ENCODE results near the gene POLR3E. TPM values are rescaled to one million over a fixed set of nuclear protein-coding genes. Genes with fewer than 3 reads are reported as not detected.
A peak's percentile ranks its signal among the peaks of the same experiment; 100 is the strongest.

Gene POLR3E, protein sequence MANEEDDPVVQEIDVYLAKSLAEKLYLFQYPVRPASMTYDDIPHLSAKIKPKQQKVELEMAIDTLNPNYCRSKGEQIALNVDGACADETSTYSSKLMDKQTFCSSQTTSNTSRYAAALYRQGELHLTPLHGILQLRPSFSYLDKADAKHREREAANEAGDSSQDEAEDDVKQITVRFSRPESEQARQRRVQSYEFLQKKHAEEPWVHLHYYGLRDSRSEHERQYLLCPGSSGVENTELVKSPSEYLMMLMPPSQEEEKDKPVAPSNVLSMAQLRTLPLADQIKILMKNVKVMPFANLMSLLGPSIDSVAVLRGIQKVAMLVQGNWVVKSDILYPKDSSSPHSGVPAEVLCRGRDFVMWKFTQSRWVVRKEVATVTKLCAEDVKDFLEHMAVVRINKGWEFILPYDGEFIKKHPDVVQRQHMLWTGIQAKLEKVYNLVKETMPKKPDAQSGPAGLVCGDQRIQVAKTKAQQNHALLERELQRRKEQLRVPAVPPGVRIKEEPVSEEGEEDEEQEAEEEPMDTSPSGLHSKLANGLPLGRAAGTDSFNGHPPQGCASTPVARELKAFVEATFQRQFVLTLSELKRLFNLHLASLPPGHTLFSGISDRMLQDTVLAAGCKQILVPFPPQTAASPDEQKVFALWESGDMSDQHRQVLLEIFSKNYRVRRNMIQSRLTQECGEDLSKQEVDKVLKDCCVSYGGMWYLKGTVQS
- 62.8 and 67.5 TPM in 2 replicates for total RNA-seq (2014; rRNA removed; shearing (Covaris generic))
- 197 and 211 TPM in 2 replicates for polyA plus RNA-seq (2014; cell fraction: nucleus; rRNA removed)

DNA sequence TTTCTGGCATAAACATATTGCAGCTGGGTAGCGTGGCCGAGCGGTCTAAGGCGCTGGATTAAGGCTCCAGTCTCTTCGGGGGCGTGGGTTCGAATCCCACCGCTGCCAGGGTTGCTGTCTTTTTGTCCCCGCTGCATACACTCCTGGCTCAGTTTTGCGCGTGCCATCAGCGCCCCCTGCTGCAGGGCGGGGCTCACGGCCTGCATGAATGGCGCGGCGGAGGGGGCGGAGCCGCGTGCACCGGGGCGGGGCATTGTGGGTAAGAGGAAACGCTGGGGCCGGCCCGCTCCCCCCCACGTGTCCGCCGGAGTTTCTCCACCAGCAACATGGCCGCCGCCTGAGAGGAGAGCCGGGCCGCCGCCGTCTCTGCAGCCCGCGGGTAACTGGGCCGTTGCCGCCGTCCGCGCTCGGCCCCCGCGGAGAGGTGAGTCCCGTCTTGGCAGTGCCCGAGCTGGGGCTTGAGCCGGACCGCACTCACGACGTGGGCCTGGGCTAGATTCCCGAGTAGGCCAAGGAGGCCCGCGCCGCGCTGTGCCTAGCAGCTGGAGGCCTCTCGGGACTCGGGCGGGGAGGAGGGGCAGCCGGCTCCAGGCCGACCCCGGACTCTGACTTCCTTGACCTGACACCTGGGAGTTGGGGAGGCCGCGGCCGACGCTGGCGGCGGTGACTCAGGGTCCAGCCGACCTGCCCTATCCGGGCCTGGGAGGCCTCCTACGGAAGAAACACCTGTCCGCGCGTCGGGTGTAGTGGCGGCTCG lies at the start of gene POLR3E:
Gene POLR3E (plus strand): TSS at position 296 of the 757 bp plus-strand sequence. CDS start 5,560 bp downstream, outside the sequence.
- peak; percentile 98 for DNase-seq (ENCODE audit: extremely low read depth, low read depth)

DNA sequence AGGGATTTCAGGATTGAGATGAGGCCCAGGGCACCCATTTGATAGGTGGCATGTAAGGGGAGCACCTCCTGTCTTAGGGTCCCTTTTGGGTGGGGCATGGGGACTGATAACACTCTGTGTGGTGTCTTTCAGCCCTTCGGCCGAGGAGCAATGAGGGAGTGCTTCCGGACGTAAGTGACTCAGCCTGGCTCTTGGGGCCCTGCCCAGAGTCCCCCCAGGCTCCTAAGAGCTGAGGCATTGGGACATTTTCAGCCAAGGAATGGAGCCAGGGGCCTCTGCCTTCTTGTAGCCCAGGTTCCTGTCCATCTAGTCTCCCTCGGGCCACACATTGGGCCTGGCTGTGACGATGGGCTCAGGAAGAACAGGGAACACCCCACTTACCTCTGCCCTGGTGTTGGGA lies 46.7 kb upstream of the POLR3E start:
- DNase-seq (ENCODE audit: extremely low read depth, low read depth) = no peak

DNA sequence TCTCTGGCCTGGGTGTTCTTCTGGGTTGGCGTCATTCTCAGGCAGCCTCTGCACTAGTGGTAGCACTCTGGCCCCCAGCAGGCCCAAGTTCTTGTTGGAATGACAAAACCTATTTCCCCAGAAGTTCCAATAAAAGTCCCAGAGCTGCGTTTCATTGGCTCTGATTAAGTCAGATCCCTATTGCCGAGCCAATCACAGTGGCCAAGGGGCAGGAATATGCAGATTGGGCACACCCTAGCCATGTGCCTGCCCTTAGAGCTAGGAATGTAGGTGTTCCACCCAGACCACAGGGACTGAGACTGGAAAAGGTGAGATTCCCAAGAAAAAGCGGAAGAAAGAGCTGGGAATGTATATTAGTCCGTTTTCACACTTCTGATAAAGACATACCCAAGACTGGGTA lies 44.9 kb upstream of the POLR3E start:
- no peak for DNase-seq (ENCODE audit: extremely low read depth, low read depth)

DNA sequence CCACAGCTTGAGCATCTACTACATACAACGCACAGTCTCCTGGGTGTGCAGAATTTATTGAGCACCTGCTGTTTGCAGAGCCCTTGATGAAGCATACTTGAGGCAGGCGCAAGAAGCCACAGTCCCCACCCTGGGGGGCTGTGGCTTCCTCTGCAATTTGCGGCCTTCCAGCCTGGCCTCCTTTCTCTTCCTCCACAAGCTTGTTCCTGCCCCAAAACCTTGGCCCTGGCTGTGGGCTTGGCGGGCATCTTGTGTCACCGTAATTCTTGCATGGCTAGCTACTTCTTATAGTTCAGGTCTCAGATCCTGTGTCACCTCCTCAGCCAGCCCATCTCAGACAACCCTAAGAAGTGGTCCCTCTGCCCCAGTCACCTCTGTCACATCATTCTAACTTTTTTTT lies 43.9 kb upstream of the POLR3E start:
- DNase-seq (ENCODE audit: extremely low read depth, low read depth) = no peak

DNA sequence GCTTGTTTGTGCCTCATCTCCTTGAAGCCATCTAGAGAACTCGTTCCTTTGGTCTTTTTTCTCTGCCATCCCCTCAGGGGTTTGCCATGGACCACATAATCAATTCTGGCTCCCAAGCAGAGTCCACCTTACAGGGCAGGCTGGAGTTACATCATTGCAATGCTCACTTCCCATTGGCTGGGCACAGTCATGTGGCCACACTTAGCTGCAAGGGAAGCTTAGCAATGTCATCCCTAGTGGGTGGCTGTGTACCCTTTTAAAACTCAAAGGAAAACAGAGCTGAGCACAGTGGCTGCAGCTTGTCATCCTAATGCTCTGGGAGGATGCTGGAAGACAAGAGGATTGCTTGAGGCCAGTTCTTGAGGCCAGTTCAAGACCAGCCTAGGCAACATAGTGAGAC lies 41.9 kb upstream of the POLR3E start:
- no peak for DNase-seq (ENCODE audit: extremely low read depth, low read depth)

DNA sequence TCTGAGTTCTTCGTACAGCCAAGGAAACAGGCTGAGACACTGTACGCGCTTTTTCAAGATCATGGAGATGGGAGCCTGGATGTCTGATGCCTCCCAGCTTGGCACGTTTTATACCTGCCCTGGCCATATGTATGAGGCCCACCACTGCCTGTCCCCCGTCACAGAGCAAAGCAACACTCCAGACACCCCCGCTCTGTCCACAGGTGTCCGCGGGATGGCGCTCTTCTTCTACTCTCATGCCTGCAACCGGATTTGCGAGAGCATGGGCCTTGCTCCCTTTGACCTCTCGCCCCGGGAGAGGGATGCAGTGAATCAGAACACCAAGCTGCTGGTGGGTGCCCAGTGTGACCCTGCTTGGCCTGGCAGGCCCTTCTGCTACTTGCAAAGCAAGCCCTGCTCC lies 39.8 kb upstream of the POLR3E start:
- no peak for DNase-seq (ENCODE audit: extremely low read depth, low read depth)

DNA sequence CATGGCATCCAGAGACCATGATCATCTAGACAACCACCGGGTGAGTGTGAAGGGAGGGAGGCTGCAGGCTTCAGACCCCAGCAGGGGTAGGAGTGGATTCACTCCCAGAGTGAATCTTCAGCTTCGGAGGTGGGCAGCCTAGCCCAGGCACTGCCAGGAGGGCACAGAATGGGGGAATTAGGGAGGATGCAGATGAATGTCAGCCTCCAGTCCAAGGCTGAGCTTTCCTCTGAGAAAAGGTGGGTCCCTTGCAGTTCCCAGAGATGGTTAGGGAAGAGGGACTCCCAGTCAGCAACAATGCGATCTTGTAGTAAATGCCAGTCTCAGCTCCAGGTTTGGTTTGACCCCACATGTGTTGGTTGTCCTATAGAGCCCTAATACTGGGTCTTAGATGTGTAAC lies 36.7 kb upstream of the POLR3E start:
- DNase-seq (ENCODE audit: extremely low read depth, low read depth) = no peak

DNA sequence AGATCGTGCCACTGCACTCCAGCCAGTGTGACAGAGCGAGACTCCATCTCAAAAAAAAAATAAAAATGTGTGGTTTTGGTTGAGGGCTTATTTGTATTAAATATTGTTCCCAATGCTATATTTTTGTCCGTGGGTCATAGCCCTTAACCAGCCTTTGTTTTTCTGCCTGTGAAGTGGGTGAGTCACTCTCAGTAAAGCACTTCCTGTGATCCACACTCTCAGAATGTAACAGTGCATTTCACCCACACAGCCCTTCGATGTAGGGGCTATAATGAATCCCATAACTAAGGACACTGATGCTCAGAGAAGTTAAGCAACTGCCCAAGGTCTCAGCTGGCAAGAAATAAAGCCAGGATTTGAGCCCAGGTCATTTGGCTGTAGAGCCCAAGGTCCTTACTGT lies 34.7 kb upstream of the POLR3E start:
- no peak for DNase-seq (ENCODE audit: extremely low read depth, low read depth)

DNA sequence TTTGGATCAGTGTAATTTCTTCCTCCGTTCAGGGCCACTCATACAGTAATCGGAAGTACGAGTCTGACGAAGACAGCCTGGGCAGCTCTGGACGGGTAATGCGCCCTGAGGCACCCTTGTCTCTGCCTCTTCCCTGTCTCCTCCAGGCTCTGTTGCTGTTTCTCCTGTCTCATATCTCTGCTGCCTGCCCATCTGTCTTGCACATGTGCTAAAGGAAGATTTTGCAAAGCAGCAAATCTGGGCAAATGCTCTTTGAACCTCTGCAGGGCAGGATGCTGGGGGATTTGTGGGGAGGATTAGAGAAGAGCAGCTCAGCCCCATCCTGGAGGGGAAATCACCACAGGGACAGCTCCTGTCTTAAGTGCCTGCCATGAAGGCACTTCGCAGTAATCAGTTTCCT lies 32.4 kb upstream of the POLR3E start:
- no peak for DNase-seq (ENCODE audit: extremely low read depth, low read depth)

DNA sequence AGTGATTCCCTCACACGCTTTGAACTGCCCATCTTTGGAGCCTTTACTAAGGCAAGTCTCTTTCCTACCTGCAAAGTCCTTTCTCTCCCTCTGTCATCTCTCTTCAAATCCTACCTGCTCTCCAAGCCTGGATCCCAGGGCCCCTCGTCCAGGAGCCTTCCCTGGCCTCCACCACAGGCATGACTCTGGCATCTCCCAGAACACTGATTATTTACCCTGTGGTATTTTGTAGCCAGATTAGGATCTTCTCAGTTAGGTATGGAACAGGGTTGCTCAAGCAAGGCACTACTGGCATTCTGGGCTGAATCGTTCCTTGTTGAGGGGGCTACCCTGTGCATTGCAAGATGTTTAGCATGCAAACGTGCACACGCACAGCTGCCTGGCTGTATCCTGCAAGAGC lies 31.9 kb upstream of the POLR3E start:
- no peak for DNase-seq (ENCODE audit: extremely low read depth, low read depth)

DNA sequence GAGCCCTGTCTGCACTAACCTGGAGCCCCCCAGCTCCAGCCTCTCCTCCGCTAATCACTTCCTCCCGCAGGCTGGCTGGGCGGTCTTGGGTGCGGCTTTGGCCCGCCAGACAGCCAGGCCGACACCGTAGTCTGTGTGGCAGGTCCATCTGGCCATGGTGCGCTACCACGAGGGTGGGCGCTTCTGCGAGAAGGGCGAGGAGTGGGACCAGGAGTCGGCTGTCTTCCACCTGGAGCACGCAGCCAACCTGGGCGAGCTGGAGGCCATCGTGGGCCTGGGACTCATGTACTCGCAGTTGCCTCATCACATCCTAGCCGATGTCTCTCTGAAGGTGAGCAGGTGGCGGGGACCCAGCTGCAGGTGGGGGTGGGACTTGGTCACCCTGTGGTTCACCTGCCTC lies 30.7 kb upstream of the POLR3E start:
- DNase-seq (ENCODE audit: extremely low read depth, low read depth) = no peak

DNA sequence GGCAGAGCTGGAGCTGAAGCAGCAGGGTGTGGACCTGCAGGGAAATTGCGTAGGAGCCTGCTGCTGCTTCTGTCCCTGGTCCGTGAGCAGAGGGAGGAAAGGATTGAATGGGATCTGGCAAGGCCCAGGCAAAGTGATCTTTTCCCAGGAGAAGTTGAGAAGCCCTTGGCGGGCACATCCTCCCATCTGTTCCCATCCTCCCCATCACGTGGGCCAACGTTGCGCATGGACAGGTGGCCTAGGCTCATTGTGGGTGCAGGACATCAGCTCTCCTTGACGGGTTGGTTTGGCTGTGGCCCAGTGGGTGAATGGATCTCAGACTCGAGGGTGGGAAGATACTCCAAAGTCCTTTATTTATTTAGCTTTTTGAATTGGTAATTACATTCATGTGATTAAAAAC lies 29.4 kb upstream of the POLR3E start:
- DNase-seq (ENCODE audit: extremely low read depth, low read depth) = no peak

DNA sequence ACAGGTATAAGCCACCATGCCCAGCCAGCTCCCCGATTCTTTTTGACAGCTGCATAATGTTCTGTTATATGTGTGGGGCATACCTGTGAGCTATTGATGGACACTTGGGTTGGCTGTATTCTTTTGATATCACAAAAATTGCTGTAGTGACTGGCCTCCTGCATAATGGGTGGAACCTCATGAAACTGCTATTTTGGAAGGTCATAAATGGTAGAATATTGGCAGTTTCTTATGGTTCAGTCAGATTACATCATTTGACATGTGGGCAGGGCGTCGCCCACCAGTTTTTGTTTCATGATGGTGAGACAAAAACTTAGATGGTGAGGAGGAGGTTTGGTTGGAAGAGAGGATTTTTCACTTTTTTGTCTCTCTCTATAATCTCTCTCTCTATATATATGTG lies 26.7 kb upstream of the POLR3E start:
- no peak for DNase-seq (ENCODE audit: extremely low read depth, low read depth)

DNA sequence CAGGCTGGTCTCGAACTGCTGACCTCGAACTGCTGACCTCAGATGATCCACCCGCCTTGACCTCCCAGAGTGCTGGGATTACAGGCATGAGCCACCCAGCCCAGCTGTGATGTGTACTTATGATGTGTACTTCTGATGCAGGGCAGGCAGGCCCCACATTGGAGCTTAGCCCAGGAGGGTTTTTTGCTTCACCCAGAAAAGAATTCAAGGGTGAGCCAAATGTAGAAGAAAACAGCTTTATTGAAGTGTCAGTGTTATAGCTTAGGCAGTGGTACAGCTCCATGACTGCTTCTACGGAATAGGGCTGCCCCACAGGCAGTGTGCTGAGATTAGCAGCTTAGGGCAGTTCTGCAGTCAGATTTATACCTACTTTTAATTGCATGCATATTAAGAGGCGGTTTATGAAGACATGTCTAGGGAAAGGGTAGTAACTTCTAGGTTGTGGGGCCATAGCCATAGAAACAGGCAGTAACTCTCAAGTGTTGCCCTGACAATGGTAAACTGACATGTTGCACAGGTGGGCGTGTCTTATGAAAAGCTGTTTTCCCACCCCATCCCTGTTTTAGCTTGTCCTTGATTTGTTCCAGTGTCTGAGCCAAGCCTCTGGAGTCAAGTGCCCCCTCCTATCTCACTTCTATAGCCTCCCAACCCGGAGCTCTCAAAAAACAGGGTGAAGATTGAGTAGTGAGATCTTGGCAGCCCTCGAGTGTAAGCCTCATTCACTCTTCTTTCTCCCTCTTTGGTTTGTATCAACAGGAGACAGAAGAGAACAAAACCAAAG lies 24.1 kb upstream of the POLR3E start:
- no peak for DNase-seq (ENCODE audit: extremely low read depth, low read depth)

DNA sequence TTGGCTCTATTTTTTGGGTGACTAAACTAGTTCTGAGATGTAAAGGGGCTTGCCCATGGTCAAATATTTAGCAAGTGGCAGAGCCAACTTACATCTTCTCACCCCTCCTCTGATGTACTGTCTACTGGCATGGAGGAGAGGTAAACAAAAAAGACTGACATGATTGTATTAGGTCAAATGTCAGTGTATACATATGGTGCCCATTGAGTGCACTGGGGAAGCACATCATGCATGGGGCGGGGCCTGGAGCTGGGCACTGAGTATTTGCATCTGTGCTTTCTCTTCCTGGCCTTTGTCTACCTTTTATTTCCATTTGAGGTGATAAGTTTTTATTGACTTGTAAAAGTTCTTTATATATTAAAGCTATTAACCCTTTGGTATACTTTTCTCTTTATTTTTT lies 22.3 kb upstream of the POLR3E start:
- no peak for DNase-seq (ENCODE audit: extremely low read depth, low read depth)

DNA sequence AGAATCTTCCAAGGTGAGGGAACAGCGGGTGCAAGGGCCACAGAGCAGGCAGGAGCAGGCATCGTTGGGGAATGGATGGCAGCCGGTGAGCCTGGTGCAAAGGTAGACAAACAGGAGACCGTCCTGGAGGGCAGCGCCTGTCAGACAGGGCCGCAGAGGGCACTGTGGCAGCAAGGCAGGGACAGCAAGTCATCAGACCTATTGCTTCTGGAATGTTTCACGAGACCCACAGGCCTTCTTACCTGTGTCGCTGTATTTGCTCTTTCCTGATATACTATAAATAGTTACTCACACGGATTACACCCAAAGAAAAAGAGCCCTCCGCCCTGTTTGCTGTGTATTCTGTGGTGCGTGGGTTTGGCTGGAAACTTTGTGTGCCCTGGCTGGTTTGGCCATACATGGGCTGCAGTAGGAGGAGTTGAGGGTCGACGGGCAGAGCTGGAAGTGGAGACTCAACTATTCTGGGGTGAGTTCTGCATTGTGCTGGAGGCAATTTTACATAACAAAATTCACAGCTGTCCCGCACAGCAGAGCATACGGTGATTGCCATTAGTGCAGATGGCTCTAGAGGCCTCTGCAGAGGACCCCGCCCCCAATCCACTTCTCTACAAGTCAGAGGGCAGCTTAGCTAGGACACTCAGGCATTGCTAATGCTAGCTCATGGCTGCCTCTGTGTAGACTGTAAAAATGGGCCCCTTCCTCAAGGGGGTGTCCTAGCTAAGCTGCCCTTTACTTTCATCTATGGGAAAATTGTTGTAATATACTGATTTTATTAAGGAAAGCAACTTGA lies 18.6 kb upstream of the POLR3E start:
- no peak for DNase-seq (ENCODE audit: extremely low read depth, low read depth)

DNA sequence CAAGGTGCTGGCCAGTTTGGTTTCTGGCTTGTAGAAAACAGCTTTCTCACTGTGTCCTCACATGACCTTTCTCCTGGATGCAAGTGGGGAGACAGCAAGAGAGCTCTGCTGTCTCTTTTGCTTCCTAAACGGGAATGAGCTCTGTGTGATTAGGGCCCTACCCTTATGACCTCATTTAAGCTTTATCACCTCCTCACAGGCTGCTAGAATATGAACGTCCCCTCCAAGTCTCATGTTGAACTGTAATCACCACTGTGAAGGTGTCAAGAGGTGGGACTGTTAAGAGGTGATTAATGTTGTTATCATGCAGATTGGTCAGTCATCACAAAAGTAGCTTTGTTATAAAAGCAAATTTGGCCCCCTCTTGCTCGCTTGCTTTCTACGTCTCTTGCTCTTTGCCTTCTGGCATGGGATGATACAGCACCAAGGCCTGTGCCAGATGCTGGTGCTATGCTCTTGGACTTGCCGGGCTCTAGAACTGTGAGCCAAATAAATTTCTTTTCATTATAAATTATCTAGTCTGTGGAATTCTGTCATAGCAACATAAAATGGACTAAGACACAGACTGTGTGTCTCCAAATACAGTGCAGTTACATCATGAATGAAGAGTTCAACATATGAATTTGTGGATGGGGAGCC lies 14.8 kb upstream of the POLR3E start:
- no peak for DNase-seq (ENCODE audit: extremely low read depth, low read depth)

DNA sequence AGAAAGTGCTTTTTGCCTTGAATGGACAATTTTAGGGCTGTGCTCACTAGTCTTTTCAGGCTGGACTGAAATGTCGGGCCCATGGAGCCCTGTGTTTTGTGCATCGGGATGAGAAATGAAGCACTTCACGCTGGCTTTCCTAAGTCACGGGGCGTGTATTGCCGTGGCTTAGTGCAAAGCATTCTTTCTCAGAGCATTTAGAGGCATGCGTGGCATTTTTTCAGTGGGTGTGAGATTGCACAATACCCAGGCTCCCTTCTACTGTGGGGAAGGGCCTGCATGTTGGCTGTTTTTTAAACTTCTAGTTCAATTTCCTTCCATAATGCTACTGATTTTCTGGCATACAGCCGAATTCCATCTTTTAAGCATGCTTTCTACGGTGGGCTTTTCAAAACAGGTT lies 12.6 kb upstream of the POLR3E start:
- no peak for DNase-seq (ENCODE audit: extremely low read depth, low read depth)

DNA sequence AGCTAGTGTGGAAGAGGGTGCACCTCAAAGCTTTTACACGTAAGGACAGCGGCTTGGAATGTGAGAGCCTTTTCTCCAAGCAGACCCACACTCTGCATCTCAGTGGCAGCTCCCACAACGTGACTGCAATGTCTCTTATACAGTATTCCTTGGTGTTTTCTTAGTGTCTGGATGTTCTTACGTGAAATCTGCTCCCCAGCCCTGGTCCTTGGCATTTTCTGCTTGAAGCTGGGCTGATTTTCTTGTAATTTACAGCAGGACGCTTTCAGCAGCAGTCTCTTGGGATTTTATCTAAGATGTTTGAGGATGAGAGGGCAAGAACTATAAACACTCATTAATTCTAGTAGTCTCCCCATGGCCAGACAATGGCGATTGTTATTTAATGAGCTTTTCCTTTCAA lies 12.1 kb upstream of the POLR3E start:
- no peak for DNase-seq (ENCODE audit: extremely low read depth, low read depth)

Data from NCI-H460 (cell line).